DND-41 (cell line): ENCODE data around the gene SSR1.
"Not testable (repeated sequence)": the region's sequence is repeated elsewhere in the genome, so short reads cannot be mapped to it uniquely, and the experiment has no call there.

ENCODE experiments used
- CTCF ChIP-seq: IDR thresholded peaks from 2 replicates; pipeline ENCODE4 v1.5.1; 2012; ENCODE audit warnings: borderline replicate concordance, low read length, moderate library complexity, mild to moderate bottlenecking; ENCODE audit not compliant: poor library complexity, severe bottlenecking; ENCODE audit errors: extremely low read depth
- EZH2 ChIP-seq: IDR thresholded peaks from 3 replicates; pipeline ENCODE4 v1.6.1; 2012; ENCODE audit warnings: borderline replicate concordance, low read depth, mild to moderate bottlenecking, moderate library complexity, low read length, inconsistent platforms; ENCODE audit not compliant: severe bottlenecking

GRCh38 chr6:7339007-7339732 is 26.2 kb upstream of the SSR1 start:
- TF ChIP-seq CTCF, result peak; percentile 35
- TF ChIP-seq EZH2, result not testable (repeated sequence)
